C4-2B (cell line): ENCODE measurements around the gene CKB.
A peak's percentile ranks its signal among the peaks of the same experiment; 100 is the strongest.

Source experiments
- H3K27ac ChIP-seq: fragments of 450-650 bp; 2 replicates; pipeline ENCODE4 v1.5.1; 2017
- CTCF ChIP-seq: fragments of 450-650 bp; conservative IDR thresholded peaks from 2 replicates; pipeline ENCODE4 v1.5.1; 2017; ENCODE audit warnings: mild to moderate bottlenecking
- ZFX ChIP-seq: fragments of 450-650 bp; IDR thresholded peaks from 2 replicates; pipeline ENCODE4 v1.6.1; 2017

Gene CKB

GRCh38 chr14:103548463-103549351, 26.1 kb upstream of the CKB start:
- TF ChIP-seq CTCF (no peak), ZFX (no peak)
- no peak overlapping the region for H3K27ac ChIP-seq

- H3K27ac ChIP-seq, result no peak overlapping the region
- TF ChIP-seq ZFX (no peak), CTCF (no peak)
These were observed 25.4 kb upstream of the CKB start for GRCh38 chr14:103547941-103548462.

- TF ChIP-seq CTCF (no peak), ZFX (no peak)
- H3K27ac ChIP-seq, result no peak overlapping the region
These were observed 24.9 kb upstream of the CKB start for GRCh38 chr14:103547455-103547940.

- H3K27ac ChIP-seq, result no peak overlapping the region
These were observed 24.2 kb upstream of the CKB start for GRCh38 chr14:103546652-103547454.

GRCh38 chr14:103545915-103546651, 23.5 kb upstream of the CKB start:
- no peak overlapping the region for H3K27ac ChIP-seq
- TF ChIP-seq ZFX, result no peak

More at GRCh38 chr14:103546652-103547454, 24.2 kb upstream of the CKB start:
- TF ChIP-seq CTCF (peak; percentile 92), ZFX (no peak)

GRCh38 chr14:103545219-103545914, 22.7 kb upstream of the CKB start:
- TF ChIP-seq ZFX, result no peak
- TF ChIP-seq CTCF, result no peak
- no peak overlapping the region for H3K27ac ChIP-seq
